Stimulated activated CD8-positive, alpha-beta memory T cell treated with anti-CD3 and anti-CD28 coated beads, Interleukin-15, amount 100 ng/mL, for 1 hour (primary cell): ENCODE measurements around the gene PHGDH.
A peak's percentile ranks its signal among the peaks of the same experiment; 100 is the strongest.

Experiments
- DNase-seq: peaks from one replicate; pipeline ENCODE4 v3.0.0-alpha.2; 2020; ENCODE audit warnings: low read depth

PHGDH gene

GRCh38 chr1:119732465-119733168, 20.9 kb downstream of the PHGDH start:
- DNase-seq, result no peak

GRCh38 chr1:119733754-119734153, 22.0 kb downstream of the PHGDH start:
- DNase-seq, result no peak

GRCh38 chr1:119735217-119735616, 23.5 kb downstream of the PHGDH start:
- no peak for DNase-seq

GRCh38 chr1:119736649-119737039, 24.9 kb downstream of the PHGDH start:
- no peak for DNase-seq

GRCh38 chr1:119737040-119737682, 25.4 kb downstream of the PHGDH start:
- no peak for DNase-seq

- DNase-seq, result no peak
Measured at GRCh38 chr1:119738100-119738720, 26.5 kb downstream of the PHGDH start.

- no peak for DNase-seq
Measured at GRCh38 chr1:119739150-119739549, 27.4 kb downstream of the PHGDH start.

GRCh38 chr1:119740261-119740660, 28.5 kb downstream of the PHGDH start:
- no peak for DNase-seq

- DNase-seq, result no peak
Measured at GRCh38 chr1:119740896-119741780, 29.4 kb downstream of the PHGDH start.

GRCh38 chr1:119742202-119742601, 30.5 kb downstream of the PHGDH start:
- DNase-seq, result no peak

GRCh38 chr1:119742677-119743076, 30.9 kb downstream of the PHGDH start:
- no peak for DNase-seq

- no peak for DNase-seq
Measured at GRCh38 chr1:119743308-119743707, 31.6 kb downstream of the PHGDH start.

GRCh38 chr1:119743776-119744597, 32.3 kb downstream of the PHGDH start:
- DNase-seq, result peak; percentile 9

- no peak for DNase-seq
Measured at GRCh38 chr1:119744598-119744942, 32.8 kb downstream of the PHGDH start.

- DNase-seq, result no peak
Measured at GRCh38 chr1:119745034-119745433, 33.3 kb downstream of the PHGDH start.

- DNase-seq, result no peak
Measured at GRCh38 chr1:119747451-119747850, 35.7 kb downstream of the PHGDH start.

- DNase-seq, result no peak
Measured at GRCh38 chr1:119748040-119748439, 36.3 kb downstream of the PHGDH start.

- DNase-seq, result no peak
Measured at GRCh38 chr1:119752592-119752991, 40.9 kb downstream of the PHGDH start.

GRCh38 chr1:119758584-119758983, 46.9 kb downstream of the PHGDH start:
- no peak for DNase-seq

GRCh38 chr1:119762409-119762808, 50.7 kb downstream of the PHGDH start:
- DNase-seq, result no peak

GRCh38 chr1:119762953-119763352, 51.2 kb downstream of the PHGDH start:
- DNase-seq, result no peak

GRCh38 chr1:119764220-119764619, 52.5 kb downstream of the PHGDH start:
- DNase-seq, result no peak
